GM12878 (cell line): Measurements from ENCODE around the gene SLC25A39. TPM values are rescaled to one million over a fixed set of nuclear protein-coding genes. Genes with fewer than 3 reads are reported as not detected.

ENCODE experiments used
- ATAC-seq: fragments of 200-7000 bp; cut with Tn5 transposase; 3 replicates; pipeline ENCODE4 v1.9.1; 2020; ENCODE audit warnings: mild to moderate bottlenecking, moderate library complexity
- BruUV-seq: library from RNA; stranded (reverse); fragments of 400-500 nt; replicated peaks from 2 replicates; lab custom pipeline; 2021; lab: Mats Ljungman, UMichigan
- CTCF ChIA-PET: fragments of 300-600 bp; sonication (Branson Sonifier 250); formaldehyde crosslinking; extraction: SDS; loops from one replicate; lab custom pipeline; 2021; ENCODE audit warnings: inconsistent platforms; lab: Yijun Ruan, JAX
- POLR2A ChIA-PET: fragments of 350-600 bp; formaldehyde crosslinking; extraction: SDS; loops from one replicate; lab custom pipeline; 2021; ENCODE audit warnings: inconsistent platforms; lab: Charles Lee
- RAD21 ChIA-PET: fragments of 300-600 bp; sonication (Branson Sonifier 250); formaldehyde crosslinking; loops from one replicate; lab custom pipeline; 2023; ENCODE audit warnings: antibody characterized with exemption; ENCODE audit not compliant: unreplicated experiment; lab: Charles Lee
- SMC1A ChIA-PET: fragments of 300-600 bp; sonication (Branson Sonifier 250); formaldehyde crosslinking; loops from one replicate; lab custom pipeline; 2023; ENCODE audit not compliant: unreplicated experiment, uncharacterized antibody; lab: Charles Lee
- DNase-seq: peaks from one replicate; pipeline ENCODE4 v3.0.0-alpha.2; 2011; ENCODE audit warnings: low read depth, low spot score
- FAIRE-seq: peaks from 3 replicates; lab custom pipeline; 2011; peaks lifted over from hg19 to GRCh38; lab: Jason Lieb, UNC
- H2AFZ ChIP-seq: 2 replicates; pipeline ENCODE4 v1.6.0; 2011; ENCODE audit warnings: low read depth, low read length, control low read depth; ENCODE audit not compliant: control insufficient read depth
- H3K27ac ChIP-seq: 2 replicates; pipeline ENCODE4 v1.5.1; 2011; ENCODE audit warnings: control low read depth; ENCODE audit not compliant: control insufficient read depth, insufficient read depth
- H3K27me3 ChIP-seq, 2 experiments: replicated peaks in 1 of 2; 2 replicates each; pipeline versions ENCODE4 v1.6.0 to v1.6.1; 2011; ENCODE audit warnings: low read length in 1 of 2; ENCODE audit not compliant: control insufficient read depth in 2 of 2, insufficient read depth in 2 of 2
- H3K36me3 ChIP-seq, 2 experiments: 2 replicates each; pipeline ENCODE4 v1.5.1; 2011; ENCODE audit warnings: low read length in 1 of 2; ENCODE audit not compliant: control insufficient read depth in 2 of 2, insufficient read depth in 2 of 2
- H3K4me1 ChIP-seq: 2 replicates; pipeline ENCODE4 v1.6.1; 2011; ENCODE audit warnings: mild to moderate bottlenecking, low read length, moderate library complexity, mixed read lengths; ENCODE audit not compliant: control insufficient read depth, insufficient read depth
- H3K4me2 ChIP-seq: 2 replicates; pipeline ENCODE4 v1.6.0; 2011; ENCODE audit warnings: control low read depth; ENCODE audit not compliant: control insufficient read depth, insufficient read depth
- H3K4me3 ChIP-seq: fragments of 200-600 bp; sonication (generic); 2 replicates; pipeline ENCODE4 v1.5.1; 2016
- H3K79me2 ChIP-seq: 2 replicates; pipeline ENCODE4 v1.6.0; 2011; ENCODE audit warnings: low read length; ENCODE audit not compliant: control insufficient read depth, insufficient read depth
- H3K9ac ChIP-seq: 2 replicates; pipeline ENCODE4 v1.8.0; 2011; ENCODE audit warnings: low read length, control low read depth, mixed read lengths; ENCODE audit not compliant: control insufficient read depth, insufficient read depth
- H3K9me3 ChIP-seq: replicated peaks from 3 replicates; pipeline ENCODE4 v1.5.1; 2011; ENCODE audit warnings: mild to moderate bottlenecking, low read length; ENCODE audit not compliant: control insufficient read depth, insufficient read depth
- H4K20me1 ChIP-seq: 2 replicates; pipeline ENCODE4 v1.6.0; 2011; ENCODE audit not compliant: control insufficient read depth, insufficient read depth
- E2F8 ChIP-seq: fragments of 450-650 bp; IDR thresholded peaks from 2 replicates; pipeline ENCODE4 v1.6.1; 2018; ENCODE audit warnings: mild to moderate bottlenecking, low read depth, moderate library complexity; ENCODE audit not compliant: partially characterized antibody
- EED ChIP-seq: sonication (generic); IDR thresholded peaks from 2 replicates; pipeline ENCODE4 v1.6.1; 2016; ENCODE audit warnings: antibody characterized with exemption, low read depth
- IKZF2 ChIP-seq, 2 experiments: fragments of 450-650 bp; IDR thresholded peaks; 2 replicates each; pipeline ENCODE4 v1.6.1; 2017; ENCODE audit warnings: mild to moderate bottlenecking in 2 of 2, moderate library complexity in 2 of 2
- IRF3 ChIP-seq: fragments of 450-650 bp; IDR thresholded peaks from 2 replicates; pipeline ENCODE4 v1.6.1; 2014; ENCODE audit warnings: mild to moderate bottlenecking
- IRF4 ChIP-seq: IDR thresholded peaks from 2 replicates; pipeline ENCODE4 v1.6.1; 2011; ENCODE audit warnings: low read depth, low read length
- NKRF ChIP-seq: fragments of 450-650 bp; conservative IDR thresholded peaks from 2 replicates; pipeline ENCODE4 v1.6.1; 2017; ENCODE audit warnings: mild to moderate bottlenecking, moderate library complexity
- POLR2A ChIP-seq: IDR thresholded peaks from 2 replicates; pipeline ENCODE4 v1.6.1; 2011; ENCODE audit warnings: low read depth, mild to moderate bottlenecking, low read length
- POLR2AphosphoS2 ChIP-seq: IDR thresholded peaks from 2 replicates; pipeline ENCODE4 v1.6.1; 2011; ENCODE audit warnings: low read depth, mild to moderate bottlenecking, low read length, improper control_type of control experiment, moderate library complexity
- POLR2AphosphoS5 ChIP-seq: IDR thresholded peaks from 2 replicates; pipeline ENCODE4 v1.6.1; 2011; ENCODE audit warnings: mild to moderate bottlenecking, low read length, inconsistent platforms
- POU2F2 ChIP-seq: IDR thresholded peaks from 3 replicates; pipeline ENCODE4 v1.6.1; 2011; ENCODE audit warnings: low read depth, mild to moderate bottlenecking, low read length, borderline replicate concordance
- TCF3 ChIP-seq: IDR thresholded peaks from 2 replicates; pipeline ENCODE4 v1.6.1; 2012; ENCODE audit warnings: low read depth, mild to moderate bottlenecking, low read length, borderline replicate concordance; ENCODE audit not compliant: insufficient read depth
- ZNF384 ChIP-seq: IDR thresholded peaks from 2 replicates; pipeline ENCODE4 v1.6.1; 2012; ENCODE audit warnings: low read depth, mild to moderate bottlenecking, low read length, improper control_type of control experiment, borderline replicate concordance
- WGBS: methylation state at CpG from one replicate; pipeline ENCODE4 v1.1.6; 2016; ENCODE audit warnings: low lambda C conversion rate; ENCODE audit not compliant: insufficient replicate concordance, insufficient coverage; ENCODE audit errors: missing lambda C conversion rate; 5-methylcytosine and 5-hydroxymethylcytosine counted together
- in situ Hi-C: fragments of 300-500 bp; cut with MboI; formaldehyde crosslinking; loops from 9 replicates; pipeline ENCODE4 v1.14.3; 2018; ENCODE audit warnings: mixed read lengths
- intact Hi-C: fragments of 100-400 bp; cut with micrococcal nuclease; formaldehyde crosslinking; loops from one replicate; pipeline ENCODE4 v1.14.2; 2022; ENCODE audit not compliant: unreplicated experiment
- polyA plus RNA-seq, 11 experiments: library from polyadenylated mRNA; depleted of rRNA in 4 of 11; unstranded in 6 of 11; stranded (reverse) in 5 of 11; fragments of >200 nt; fragmentation: Nextera tagmentation in 4 of 11; fragmentation: Illumina TruSeq in 1 of 11; extraction: Ambion mirVana in 4 of 11; extraction: Trizol in 1 of 11; gene quantifications; 1 replicate in 1 of 11; 2 replicates in 10 of 11; pipeline versions ENCODE4 v1.2.1 to v1.2.3, GENCODE V29; 2011 to 2016; ENCODE audit warnings: inconsistent platforms in 2 of 11, missing spikeins in 2 of 11, low read depth in 1 of 11
- total RNA-seq, 4 experiments: library from RNA; depleted of rRNA in 3 of 4; stranded (reverse); fragments of >200 nt in 3 of 4; fragmentation: Illumina TruSeq in 1 of 4; extraction: Trizol in 1 of 4; gene quantifications; 2 replicates each; pipeline versions ENCODE4 v1.2.1 to v1.2.3, GENCODE V29; 2013 to 2021

SLC25A39 gene
- total and polyA plus RNA-seq, 10 of the 15 experiments (the other 5 are each of a cell fraction or from before 2014, with no cell fraction given): 3.5 to 270 (median 150) TPM

DNA sequence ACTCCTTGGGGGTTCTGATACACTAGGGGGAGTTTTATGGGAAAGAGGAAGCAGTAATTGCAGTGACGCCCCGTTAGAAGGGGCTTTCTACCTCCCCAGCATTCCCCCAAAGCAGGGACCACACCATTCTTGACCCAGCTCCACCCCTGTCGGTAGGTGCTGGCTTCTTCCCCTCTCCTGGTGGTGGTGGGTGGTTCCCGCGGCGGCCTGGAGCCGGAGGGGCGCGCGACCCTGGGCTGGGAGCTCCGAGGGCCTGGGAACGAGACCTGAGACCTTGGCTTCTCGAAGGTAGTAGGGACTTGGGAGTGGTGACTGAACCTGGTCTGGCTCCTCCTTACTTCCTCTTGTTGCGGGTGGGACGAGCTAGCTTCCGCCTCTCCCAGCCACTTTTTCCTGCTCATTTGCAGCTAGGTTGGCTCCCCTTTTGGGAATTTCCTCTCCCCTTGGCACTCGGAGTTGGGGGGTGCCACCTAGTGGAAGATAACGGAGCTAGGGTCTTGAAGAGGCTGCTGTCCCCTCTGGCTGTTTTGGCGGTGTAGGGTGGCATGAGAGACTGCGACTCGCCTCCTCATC, 20.9 kb upstream of the SLC25A39 start (continued):
- TF ChIP-seq NKRF (0 out of 2 replicates have a peak, but pooled peaks have one; percentile 32), EED (peak; percentile 70), IKZF2 (IDR thresholded peaks at IDR 0.05) (peak; percentile 74 to 77), POU2F2 (0 out of 3 replicates have a peak, but pooled peaks have one; percentile 5)

DNA sequence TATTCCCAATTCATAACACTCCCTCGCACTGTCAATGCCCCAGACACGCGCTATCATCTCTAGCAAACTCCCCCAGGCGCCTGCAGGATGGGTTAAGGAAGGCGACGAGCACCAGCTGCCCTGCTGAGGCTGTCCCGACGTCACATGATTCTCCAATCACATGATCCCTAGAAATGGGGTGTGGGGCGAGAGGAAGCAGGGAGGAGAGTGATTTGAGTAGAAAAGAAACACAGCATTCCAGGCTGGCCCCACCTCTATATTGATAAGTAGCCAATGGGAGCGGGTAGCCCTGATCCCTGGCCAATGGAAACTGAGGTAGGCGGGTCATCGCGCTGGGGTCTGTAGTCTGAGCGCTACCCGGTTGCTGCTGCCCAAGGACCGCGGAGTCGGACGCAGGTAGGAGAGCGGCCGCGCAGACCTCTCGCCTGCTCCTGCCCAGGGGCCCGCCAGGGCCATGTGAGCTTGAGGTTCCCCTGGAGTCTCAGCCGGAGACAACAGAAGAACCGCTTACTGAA, 20.4 kb upstream of the SLC25A39 start, which contains the start of gene GRN:
TSS of gene GRN (plus strand) at position 364 of the 515 bp plus-strand sequence. CDS start 3,863 bp downstream, outside the sequence.
- ATAC-seq (peak; percentile 84), DNase-seq (peak; percentile 92), FAIRE-seq (peak; percentile 94)
- no TSS peak for BruUV-seq
- SMC1A ChIA-PET: interaction anchor here (0.5 to 3.5 kb wide), 12 partner anchors 9 to 401 kb away, joined by 3 to 29 read pairs (median 4); partner anchors contain the start of genes HDAC5 and LSM12
- H3K27ac ChIP-seq: peak within 1 kb of the TSS; percentile 92
- peak within 1 kb of the TSS; percentile 13 for H2AFZ ChIP-seq
- H3K4me3 ChIP-seq: peak within 1 kb of the TSS; percentile 87
- POLR2A ChIA-PET: interaction anchor here (0.6 to 2.5 kb wide), 13 partner anchors 11 to 212 kb away, joined by 3 to 16 read pairs (median 4); partner anchors contain the start of genes TMUB2 and UBTF
- H3K36me3 ChIP-seq: peaks cover 5% of the 10 kb centered on the region in 2 experiments; a peak in 3 of 4 replicates
- no peaks in the 10 kb centered on the region for H3K9me3 ChIP-seq
- no peaks in the 10 kb centered on the region for H4K20me1 ChIP-seq
- peak within 1 kb of the TSS; percentile 81 for H3K9ac ChIP-seq
- WGBS: under 1% methylated on average over 26 of the region's 26 CpGs
- CTCF ChIA-PET: interaction anchor here (0.8 to 12.5 kb wide), 22 partner anchors 9 to 234 kb away, joined by 3 to 154 read pairs (median 4); partner anchors contain the start of genes FAM171A2, HROB, SLC25A39 and TMUB2
- peaks cover 37% of the 10 kb centered on the region for H3K4me1 ChIP-seq
- H3K27me3 ChIP-seq: no peaks in the 10 kb centered on the region
- RAD21 ChIA-PET: interaction anchor here (0.6 to 2.7 kb wide), 13 partner anchors 10 to 280 kb away, joined by 3 to 31 read pairs (median 6); partner anchors contain the start of gene SLC25A39
- intact Hi-C loops: loop anchor here (5.0 kb wide), 1 partner anchor 143 kb away; no protein-coding TSS in a partner anchor
- H3K4me2 ChIP-seq: peak within 1 kb of the TSS; percentile 97
- peaks cover 31% of the 10 kb centered on the region for H3K79me2 ChIP-seq
- in situ Hi-C loops: no loop called here
- TF ChIP-seq POLR2AphosphoS5 (peak; percentile 96), ZNF384 (no peak), IRF3 (peak; percentile 63; the same call in 1 of the 2 replicates), NKRF (peak; percentile 85), POLR2A (peak; percentile 92), POLR2AphosphoS2 (peak; percentile 86; the same call in 1 of the 2 replicates), IRF4 (no peak), TCF3 (no peak), E2F8 (no peak)
